Right cardiac atrium (tissue), 5 donors: ENCODE data around the gene HELB. TPM values are rescaled to one million over a fixed set of nuclear protein-coding genes. Genes with fewer than 3 reads are reported as not detected.

ENCODE experiments used
- ATAC-seq, 2 donors: fragments of 200-7000 bp; cut with Tn5 transposase; one replicate each; pipeline versions ENCODE4 v1.8.0 to v1.9.1; 2020; ENCODE audit warnings: moderate library complexity in 2 of 2, mild to moderate bottlenecking in 1 of 2
- DNase-seq, 3 donors: peaks; one replicate each; pipeline ENCODE4 v3.0.0-alpha.2; 2020
- H3K27ac ChIP-seq: one replicate; pipeline ENCODE4 v1.5.1; 2013; ENCODE audit warnings: mild to moderate bottlenecking, low read length, control low read depth, moderate library complexity
- H3K27me3 ChIP-seq: one replicate; pipeline ENCODE4 v1.6.1; 2013; ENCODE audit not compliant: control insufficient read depth, insufficient read depth
- H3K4me1 ChIP-seq: one replicate; pipeline ENCODE4 v1.6.1; 2013; ENCODE audit warnings: low read length; ENCODE audit not compliant: control insufficient read depth, insufficient read depth
- H3K4me3 ChIP-seq: one replicate; pipeline ENCODE4 v1.5.1; 2013; ENCODE audit warnings: low read length, control low read depth
- H3K9me3 ChIP-seq: one replicate; pipeline ENCODE4 v1.6.1; 2013; ENCODE audit warnings: low read length; ENCODE audit not compliant: control insufficient read depth
- WGBS: extraction: QIAGEN DNeasy Blood & Tissue Kit; methylation state at CpG from one replicate; pipeline ENCODE4 v1.1.7; 2013; 5-methylcytosine and 5-hydroxymethylcytosine counted together
- intact Hi-C, 4 donors: fragments of 100-400 bp; cut with DNase I; formaldehyde crosslinking; loops; one replicate each; pipeline versions ENCODE4 v1.11.0 to v1.14.0; 2022 to 2023
- polyA plus RNA-seq: library from polyadenylated mRNA; stranded (reverse); fragments of 200-250 nt; gene quantifications from one replicate; pipeline ENCODE4 v1.2.3, GENCODE V29; 2013
- total RNA-seq, 4 donors: library from RNA; stranded (reverse); fragmentation: NEBNext Ultra II Directional; extraction: Animal tissue kit (Norgen Biotek cat#: 25700); gene quantifications; one replicate each; pipeline ENCODE4 v1.2.1, GENCODE V29; 2021
- donor health status: healthy with polysubstance abuse.
- donor health status: DM: no; HTN: yes; CAD: no.
- donor health status: DM: no; HTN: no; CAD: no.
- donor health status: DM: no; HTN: yes; CAD: no; lungs with severe emphysema.
- donor health status: DM: yes; HTN: yes; CAD: no.

The HELB gene
- total and polyA plus RNA-seq, 5 donors = 0.48 to 1.9 (median 1.2) TPM

GRCh38 chr12:66331016-66331415 is 28.7 kb downstream of the HELB start:
- DNase-seq = no peak
- peaks cover 2% of the 10 kb centered on the region for H3K4me1 ChIP-seq
- no peaks in the 10 kb centered on the region for H3K9me3 ChIP-seq
- intact Hi-C loops = no loop called here
- no peak for ATAC-seq
- WGBS = 93% methylated on average over 13 of the region's 13 CpGs
- H3K27me3 ChIP-seq = no peaks in the 10 kb centered on the region
- H3K4me3 ChIP-seq = no peak overlapping the region
- H3K27ac ChIP-seq = no peak overlapping the region

DNA sequence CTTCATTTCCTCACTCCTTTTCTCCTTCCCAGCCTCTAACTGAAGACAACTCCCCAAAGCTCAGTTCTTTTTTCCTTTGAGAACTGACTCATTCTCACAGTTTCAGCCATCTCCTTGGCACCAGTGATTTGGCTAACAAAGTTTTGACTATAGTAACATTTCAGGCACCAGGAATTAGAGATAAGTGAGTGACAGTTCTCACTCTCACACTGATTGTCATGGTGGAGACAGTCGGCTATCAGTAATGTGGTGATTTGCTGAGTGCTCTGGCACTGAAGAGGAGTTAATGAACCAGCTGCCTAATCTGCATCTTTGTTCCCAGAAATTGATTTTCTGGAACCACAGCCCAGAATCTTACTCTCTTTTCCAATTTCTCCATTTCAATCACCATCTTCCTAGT is 29.5 kb downstream of the HELB start:
- 42% methylated on average over 1 of the region's 1 CpG for WGBS
- Histone ChIP-seq H3K27me3 (no peaks in the 10 kb centered on the region), H3K4me3 (no peak overlapping the region), H3K27ac (no peak overlapping the region), H3K4me1 (peaks cover 2% of the 10 kb centered on the region), H3K9me3 (no peaks in the 10 kb centered on the region)
- DNase-seq = no peak
- intact Hi-C loops = no loop called here
- peak; percentile 66 to 71 for ATAC-seq

DNA sequence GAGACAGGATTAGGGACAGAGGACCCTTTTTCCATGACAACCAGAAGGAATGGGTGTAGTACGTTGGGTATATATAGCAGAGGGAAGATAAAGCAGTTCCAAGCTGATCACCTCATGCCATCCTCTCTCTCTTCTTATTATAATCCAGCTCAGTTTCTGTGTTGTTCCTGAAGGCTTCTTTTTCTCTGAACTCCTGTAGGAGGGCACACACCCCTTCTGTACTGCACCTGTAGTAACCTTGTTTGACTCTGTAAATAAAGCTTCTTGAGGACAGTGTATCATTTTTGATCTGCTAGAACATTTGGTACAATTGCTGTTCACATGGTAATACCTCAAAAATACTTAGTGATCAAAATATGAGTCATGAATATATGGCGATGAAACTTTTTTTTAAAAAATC is 33.5 kb downstream of the HELB start:
- H3K4me1 ChIP-seq = peaks cover 2% of the 10 kb centered on the region
- WGBS = 91% methylated on average over 2 of the region's 2 CpGs
- ATAC-seq = no peak
- H3K4me3 ChIP-seq = no peak overlapping the region
- intact Hi-C loops = no loop called here
- H3K27me3 ChIP-seq = no peaks in the 10 kb centered on the region
- no peak overlapping the region for H3K27ac ChIP-seq
- H3K9me3 ChIP-seq = no peaks in the 10 kb centered on the region
- DNase-seq = no peak

DNA sequence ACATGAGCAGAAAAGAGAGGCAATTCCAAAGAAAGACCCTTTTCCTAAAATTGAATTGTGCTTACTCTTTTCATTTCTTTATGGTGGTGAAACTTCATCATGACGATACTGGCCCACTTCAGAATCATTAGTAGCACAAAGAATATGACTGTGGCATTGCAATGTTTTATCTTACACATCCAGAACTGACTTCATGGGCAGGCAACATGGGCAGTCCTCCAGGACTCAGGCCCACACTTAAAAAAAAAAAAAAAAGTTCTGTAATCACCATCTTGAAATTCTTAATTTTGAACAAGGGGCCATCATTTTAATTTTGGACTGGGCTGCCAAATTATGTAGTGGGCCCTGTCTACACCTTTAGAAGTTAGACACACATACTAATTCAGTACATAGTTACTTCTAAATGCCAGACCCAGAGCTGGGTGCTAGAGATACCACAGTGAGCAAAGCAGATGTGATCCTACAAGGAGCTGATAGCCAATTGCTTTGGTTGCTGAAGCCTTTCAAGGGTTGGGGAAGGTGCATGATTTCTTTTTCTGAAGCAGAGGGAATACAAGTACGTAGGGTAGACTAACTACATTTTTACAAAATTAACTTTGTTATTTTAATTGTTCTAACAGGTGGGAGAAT is 35.2 kb downstream of the HELB start:
- no peak overlapping the region for H3K4me3 ChIP-seq
- no peak for DNase-seq
- no peaks in the 10 kb centered on the region for H3K9me3 ChIP-seq
- H3K27me3 ChIP-seq = no peaks in the 10 kb centered on the region
- no peak overlapping the region for H3K27ac ChIP-seq
- no peaks in the 10 kb centered on the region for H3K4me1 ChIP-seq
- 84% methylated on average over 2 of the region's 2 CpGs for WGBS
- ATAC-seq = no peak
- intact Hi-C loops = no loop called here

GRCh38 chr12:66340131-66340530 is 37.8 kb downstream of the HELB start:
- intact Hi-C loops = no loop called here
- WGBS = 91% methylated on average over 2 of the region's 2 CpGs
- ATAC-seq (no peak), DNase-seq (no peak)
- Histone ChIP-seq H3K27me3 (no peaks in the 10 kb centered on the region), H3K27ac (no peak overlapping the region), H3K4me1 (no peaks in the 10 kb centered on the region), H3K4me3 (no peak overlapping the region), H3K9me3 (no peaks in the 10 kb centered on the region)

- no peaks in the 10 kb centered on the region for H3K9me3 ChIP-seq
These were observed 38.8 kb downstream of the HELB start for GRCh38 chr12:66341126-66341525.

DNA sequence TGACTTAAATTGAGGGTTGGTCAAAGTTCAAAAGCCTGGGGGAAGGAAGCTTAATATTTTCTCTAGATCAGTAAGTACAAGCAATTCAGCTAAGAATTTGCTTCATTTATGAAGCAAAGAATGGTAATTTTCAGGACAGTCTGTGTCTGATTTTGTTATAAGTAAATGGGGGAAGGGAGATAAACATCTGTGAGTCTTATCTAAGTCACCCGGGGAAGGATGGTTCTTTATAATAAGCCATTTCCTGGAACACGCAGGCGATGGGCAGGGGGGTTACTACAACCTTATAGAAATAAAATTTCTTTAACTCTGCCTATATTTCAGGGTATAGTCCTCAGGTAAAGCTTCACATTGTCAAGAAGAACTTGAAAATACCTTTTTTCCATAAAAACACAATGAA is 42.9 kb downstream of the HELB start:
- DNase-seq (no peak), ATAC-seq (no peak)
- 76% methylated on average over 3 of the region's 3 CpGs for WGBS
- no peaks in the 10 kb centered on the region for H3K27me3 ChIP-seq
- H3K4me1 ChIP-seq = no peaks in the 10 kb centered on the region
- intact Hi-C loops = no loop called here
- no peak overlapping the region for H3K4me3 ChIP-seq
- H3K9me3 ChIP-seq = no peaks in the 10 kb centered on the region
- no peak overlapping the region for H3K27ac ChIP-seq

More at GRCh38 chr12:66341126-66341525, 38.8 kb downstream of the HELB start:
- H3K4me1 ChIP-seq = no peaks in the 10 kb centered on the region
- intact Hi-C loops = no loop called here
- H3K27ac ChIP-seq = no peak overlapping the region
- WGBS = 93% methylated on average over 4 of the region's 4 CpGs
- ATAC-seq = no peak
- no peak overlapping the region for H3K4me3 ChIP-seq
- H3K27me3 ChIP-seq = no peaks in the 10 kb centered on the region
- no peak for DNase-seq

GRCh38 chr12:66345956-66346355 is 43.7 kb downstream of the HELB start:
- Histone ChIP-seq H3K4me1 (no peaks in the 10 kb centered on the region), H3K27ac (no peak overlapping the region), H3K4me3 (no peak overlapping the region), H3K27me3 (no peaks in the 10 kb centered on the region), H3K9me3 (no peaks in the 10 kb centered on the region)
- intact Hi-C loops = no loop called here
- no peak for DNase-seq
- no peak for ATAC-seq
- 97% methylated on average over 2 of the region's 2 CpGs for WGBS

GRCh38 chr12:66351301-66351700 is 49.0 kb downstream of the HELB start:
- no peak overlapping the region for H3K27ac ChIP-seq
- H3K4me3 ChIP-seq = no peak overlapping the region
- WGBS = 90% methylated on average over 2 of the region's 2 CpGs
- ATAC-seq (no peak), DNase-seq (no peak)
- intact Hi-C loops = no loop called here
- H3K4me1 ChIP-seq = no peaks in the 10 kb centered on the region
- no peaks in the 10 kb centered on the region for H3K27me3 ChIP-seq
- H3K9me3 ChIP-seq = no peaks in the 10 kb centered on the region

DNA sequence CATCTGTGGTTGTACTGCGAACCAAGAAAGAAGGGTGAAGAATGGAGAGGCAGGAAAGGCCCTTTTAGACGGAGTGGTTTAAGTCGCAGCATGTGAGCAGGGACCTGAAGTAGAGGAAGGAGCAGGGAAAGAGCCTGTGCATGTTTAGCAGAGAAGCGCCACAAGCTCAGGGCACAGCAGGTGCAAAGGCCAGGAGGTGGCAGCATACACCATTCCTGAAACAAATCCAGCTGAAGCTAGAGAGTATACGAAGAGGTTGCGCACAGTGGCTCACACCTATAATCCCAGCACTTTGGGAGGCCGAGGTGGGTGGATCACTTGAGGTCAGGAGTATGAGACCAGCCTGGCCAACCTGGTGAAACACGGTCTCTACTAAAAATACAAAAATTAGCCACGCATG is 49.9 kb downstream of the HELB start:
- WGBS = 83% methylated on average over 9 of the region's 9 CpGs
- ATAC-seq (peak in 1 of 2 donors; percentile 29), DNase-seq (peak in 2 of 3 donors; percentile 49 to 55)
- H3K27ac ChIP-seq = no peak overlapping the region
- H3K27me3 ChIP-seq = no peaks in the 10 kb centered on the region
- no peaks in the 10 kb centered on the region for H3K9me3 ChIP-seq
- H3K4me1 ChIP-seq = no peaks in the 10 kb centered on the region
- H3K4me3 ChIP-seq = no peak overlapping the region
- intact Hi-C loops = no loop called here

DNA sequence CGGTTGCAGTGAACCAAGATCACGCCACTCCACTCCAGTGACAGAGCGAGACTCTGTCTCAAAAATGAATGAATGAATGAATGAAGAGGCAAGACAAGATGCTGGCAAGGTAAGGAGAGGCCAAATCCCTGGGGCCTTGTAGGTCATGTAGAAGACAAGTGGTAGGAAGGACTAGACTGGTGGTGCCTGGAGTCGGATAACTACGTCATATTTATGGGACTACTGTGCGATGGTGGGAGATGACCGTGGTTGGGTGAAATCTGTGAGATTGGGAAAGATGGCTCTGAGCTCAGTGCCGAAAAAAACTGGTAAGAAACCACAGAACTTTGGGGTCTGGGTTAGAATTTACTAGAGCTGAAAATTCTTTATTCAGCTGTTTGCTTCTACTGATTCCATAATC is 50.6 kb downstream of the HELB start:
- Histone ChIP-seq H3K27me3 (no peaks in the 10 kb centered on the region), H3K9me3 (no peaks in the 10 kb centered on the region), H3K4me3 (no peak overlapping the region), H3K4me1 (no peaks in the 10 kb centered on the region), H3K27ac (no peak overlapping the region)
- ATAC-seq = no peak
- 97% methylated on average over 8 of the region's 8 CpGs for WGBS
- no peak for DNase-seq
- intact Hi-C loops = no loop called here

GRCh38 chr12:66354291-66354690 is 52.0 kb downstream of the HELB start:
- intact Hi-C loops = no loop called here
- no peaks in the 10 kb centered on the region for H3K27me3 ChIP-seq
- H3K4me1 ChIP-seq = no peaks in the 10 kb centered on the region
- ATAC-seq = no peak
- H3K27ac ChIP-seq = no peak overlapping the region
- no peak for DNase-seq
- H3K9me3 ChIP-seq = no peaks in the 10 kb centered on the region
- no peak overlapping the region for H3K4me3 ChIP-seq
- WGBS = 67% methylated on average over 6 of the region's 6 CpGs
